PC-3 (cell line): Measurements from ENCODE around the gene ALCAM. TPM values are rescaled to one million over a fixed set of nuclear protein-coding genes. Genes with fewer than 3 reads are reported as not detected.

Experiments used
- ATAC-seq: fragments of 200-7000 bp; cut with Tn5 transposase; 2 replicates; pipeline ENCODE4 v1.9.1; 2020; ENCODE audit warnings: mild to moderate bottlenecking, moderate library complexity
- BruUV-seq: library from RNA; stranded (reverse); fragments of 400-500 nt; replicated peaks from 2 replicates; lab custom pipeline; 2021; lab: Mats Ljungman, UMichigan
- CTCF ChIA-PET: fragments of 300-600 bp; sonication (Branson Sonifier 250); formaldehyde crosslinking; loops from one replicate; lab custom pipeline; 2022; ENCODE audit warnings: antibody characterized with exemption; lab: Charles Lee
- POLR2A ChIA-PET: fragments of 300-600 bp; sonication (Branson Sonifier 250); formaldehyde crosslinking; loops from one replicate; lab custom pipeline; 2022; ENCODE audit warnings: antibody characterized with exemption; ENCODE audit not compliant: unreplicated experiment; lab: Charles Lee
- DNase-seq: peaks from one replicate; pipeline ENCODE4 v3.0.0-alpha.2; 2015
- H2AFZ ChIP-seq: fragments of 300-600 bp; sonication (generic); 2 replicates; pipeline ENCODE4 v1.6.0; 2016; ENCODE audit warnings: antibody characterized with exemption, low read length
- H3F3A ChIP-seq: fragments of 300-600 bp; sonication (generic); one replicate; pipeline ENCODE4 v1.6.0; 2017; ENCODE audit warnings: antibody characterized with exemption, low read length, control low read depth, mild to moderate bottlenecking; ENCODE audit not compliant: unreplicated experiment
- H3K27ac ChIP-seq: fragments of 300-600 bp; sonication (generic); 2 replicates; pipeline ENCODE4 v1.5.1; 2016; ENCODE audit warnings: mild to moderate bottlenecking, low read length
- H3K27me3 ChIP-seq: fragments of 300-600 bp; sonication (generic); 2 replicates; pipeline ENCODE4 v1.6.1; 2016; ENCODE audit warnings: low read length, mixed read lengths
- H3K36me3 ChIP-seq: fragments of 300-600 bp; sonication (generic); 2 replicates; pipeline ENCODE4 v1.6.1; 2016; ENCODE audit warnings: low read depth, mixed run types, low read length, mixed read lengths
- H3K4me1 ChIP-seq: fragments of 300-600 bp; sonication (generic); 2 replicates; pipeline ENCODE4 v1.5.1; 2016; ENCODE audit warnings: low read length; ENCODE audit not compliant: insufficient read depth
- H3K4me2 ChIP-seq: fragments of 300-600 bp; sonication (generic); 2 replicates; pipeline ENCODE4 v1.6.0; 2016; ENCODE audit warnings: low read length
- H3K4me3 ChIP-seq: fragments of 300-600 bp; sonication (generic); 2 replicates; pipeline ENCODE4 v1.5.1; 2016; ENCODE audit warnings: mild to moderate bottlenecking, low read length, mixed read lengths
- H3K79me2 ChIP-seq: fragments of 300-600 bp; sonication (generic); 2 replicates; pipeline ENCODE4 v1.6.1; 2017; ENCODE audit warnings: low read length, mixed read lengths
- H3K9ac ChIP-seq: fragments of 300-600 bp; sonication (generic); 2 replicates; pipeline ENCODE4 v1.6.0; 2016; ENCODE audit warnings: mild to moderate bottlenecking, low read length
- H3K9me2 ChIP-seq: fragments of 300-600 bp; sonication (generic); replicated peaks from 2 replicates; pipeline ENCODE4 v1.6.1; 2016; ENCODE audit warnings: mixed run types, low read length, mixed read lengths
- H3K9me3 ChIP-seq: fragments of 300-600 bp; sonication (generic); 2 replicates; pipeline ENCODE4 v1.6.1; 2016; ENCODE audit warnings: low read length, mixed read lengths
- H4K20me1 ChIP-seq: fragments of 300-600 bp; sonication (generic); 2 replicates; pipeline ENCODE4 v1.6.1; 2016; ENCODE audit warnings: low read length, mixed read lengths
- CTCF ChIP-seq: fragments of 300-600 bp; sonication (generic); conservative IDR thresholded peaks from 2 replicates; pipeline ENCODE4 v1.5.1; 2017; ENCODE audit warnings: antibody characterized with exemption, low read depth, mild to moderate bottlenecking, low read length
- EZH2 ChIP-seq: fragments of 300-600 bp; sonication (generic); IDR thresholded peaks from one replicate; pipeline ENCODE4 v1.6.1; 2017; ENCODE audit warnings: antibody characterized with exemption, mild to moderate bottlenecking, low read length; ENCODE audit not compliant: unreplicated experiment
- EZH2phosphoT487 ChIP-seq: fragments of 300-600 bp; sonication (generic); IDR thresholded peaks from 2 replicates; pipeline ENCODE4 v1.6.1; 2018; ENCODE audit warnings: mild to moderate bottlenecking, antibody characterized with exemption, low read length, borderline replicate concordance
- intact Hi-C: fragments of 100-400 bp; cut with micrococcal nuclease; formaldehyde crosslinking; loops from 2 replicates; pipeline ENCODE4 v1.9.0; 2023
- total RNA-seq: library from RNA; depleted of rRNA; stranded (reverse); fragments of >200 nt; gene quantifications from 2 replicates; pipeline ENCODE4 v1.2.3, GENCODE V29; 2014

Gene ALCAM
- total RNA-seq, 1 experiment from 2014 or later = 169 TPM

- DNase-seq (no peak), ATAC-seq (no peak)
- Histone ChIP-seq H4K20me1 (0 out of 2 replicates have a peak, but pooled peaks cover 4% of the 10 kb centered on the region), H3K4me3 (no peak overlapping the region), H2AFZ (no peak overlapping the region), H3K9me3 (no peaks in the 10 kb centered on the region), H3F3A (no peaks in the 10 kb centered on the region), H3K4me1 (peaks cover under 1% of the 10 kb centered on the region; the same call in 1 of the 2 replicates), H3K27ac (no peak overlapping the region), H3K4me2 (no peak overlapping the region), H3K36me3 (peaks cover 7% of the 10 kb centered on the region; the same call in 1 of the 2 replicates), H3K9ac (no peak overlapping the region), H3K27me3 (no peaks in the 10 kb centered on the region), H3K79me2 (peaks cover 90% of the 10 kb centered on the region), H3K9me2 (no peaks in the 10 kb centered on the region)
- intact Hi-C loops = no loop called here
- TF ChIP-seq CTCF (no peak), EZH2phosphoT487 (no peak), EZH2 (no peak)
- no TSS peak for BruUV-seq
- CTCF ChIA-PET = no interaction called here
- POLR2A ChIA-PET = no interaction called here
Measured at GRCh38 chr3:105430455-105430854, 63.7 kb downstream of the ALCAM start.

- H3K4me1 ChIP-seq = no peaks in the 10 kb centered on the region
- H3K36me3 ChIP-seq = peaks cover 9% of the 10 kb centered on the region; the same call in 1 of the 2 replicates
- BruUV-seq = no TSS peak
- H3F3A ChIP-seq = no peaks in the 10 kb centered on the region
- POLR2A ChIA-PET = no interaction called here
- intact Hi-C loops = no loop called here
- H3K27ac ChIP-seq = no peak overlapping the region
- H3K4me3 ChIP-seq = no peak overlapping the region
- H3K27me3 ChIP-seq = no peaks in the 10 kb centered on the region
- CTCF ChIA-PET = no interaction called here
- no peak overlapping the region for H3K9ac ChIP-seq
- H3K9me3 ChIP-seq = no peaks in the 10 kb centered on the region
- peaks cover 86% of the 10 kb centered on the region for H3K79me2 ChIP-seq
- no peak for TF ChIP-seq EZH2
- no peak for TF ChIP-seq CTCF
- no peak for TF ChIP-seq EZH2phosphoT487
- no peaks in the 10 kb centered on the region for H3K9me2 ChIP-seq
- DNase-seq (no peak), ATAC-seq (no peak)
- H2AFZ ChIP-seq = no peak overlapping the region
- 0 out of 2 replicates have a peak, but pooled peaks cover 4% of the 10 kb centered on the region for H4K20me1 ChIP-seq
- no peak overlapping the region for H3K4me2 ChIP-seq
Measured at GRCh38 chr3:105431200-105431599, 64.5 kb downstream of the ALCAM start.

GRCh38 chr3:105435277-105435676, 68.6 kb downstream of the ALCAM start:
- H3K36me3 ChIP-seq = peaks cover 14% of the 10 kb centered on the region; the same call in 1 of the 2 replicates
- H3K27ac ChIP-seq = no peak overlapping the region
- no peaks in the 10 kb centered on the region for H3K9me2 ChIP-seq
- no peaks in the 10 kb centered on the region for H3K4me1 ChIP-seq
- H3K4me2 ChIP-seq = no peak overlapping the region
- no peaks in the 10 kb centered on the region for H3K9me3 ChIP-seq
- 0 out of 2 replicates have a peak, but pooled peaks cover 2% of the 10 kb centered on the region for H4K20me1 ChIP-seq
- no peak overlapping the region for H3K9ac ChIP-seq
- BruUV-seq = no TSS peak
- DNase-seq (no peak), ATAC-seq (no peak)
- no peak overlapping the region for H3K4me3 ChIP-seq
- CTCF ChIA-PET = no interaction called here
- no peaks in the 10 kb centered on the region for H3F3A ChIP-seq
- H3K79me2 ChIP-seq = peaks cover 82% of the 10 kb centered on the region
- intact Hi-C loops = no loop called here
- no peak overlapping the region for H2AFZ ChIP-seq
- TF ChIP-seq CTCF (no peak), EZH2 (no peak), EZH2phosphoT487 (no peak)
- POLR2A ChIA-PET = no interaction called here
- no peaks in the 10 kb centered on the region for H3K27me3 ChIP-seq
